Stomach (tissue), 9 donors: ENCODE measurements around the gene FADS2. TPM values are rescaled to one million over a fixed set of nuclear protein-coding genes. Genes with fewer than 3 reads are reported as not detected.

ENCODE experiments used
- DNase-seq, 2 donors: peaks; one replicate each; pipeline versions ENCODE4 v3.0.0 to v3.0.0-alpha.2; 2013 to 2019
- H3K27ac ChIP-seq, 5 donors: fragments of 200-600 bp in 4 of 5; sonication (generic) in 4 of 5; one replicate each; pipeline ENCODE4 v1.5.1; 2013 to 2019; ENCODE audit warnings: mild to moderate bottlenecking in 1 of 5, moderate library complexity in 1 of 5
- H3K27me3 ChIP-seq, 3 donors: fragments of 200-600 bp; sonication (generic); one replicate each; pipeline ENCODE4 v1.5.1; 2017 to 2019; ENCODE audit warnings: mixed run types in 1 of 3
- H3K36me3 ChIP-seq, 4 donors: fragments of 200-600 bp; sonication (generic); 1 replicate in 3 of 4; 2 replicates in 1 of 4; pipeline ENCODE4 v1.5.1; 2016 to 2019
- H3K4me1 ChIP-seq, 4 donors: fragments of 200-600 bp; sonication (generic); one replicate each; pipeline ENCODE4 v1.5.1; 2016 to 2019
- H3K4me3 ChIP-seq, 4 donors: fragments of 200-600 bp; sonication (generic) in 3 of 4; one replicate each; pipeline ENCODE4 v1.5.1; 2016 to 2019; ENCODE audit warnings: mild to moderate bottlenecking in 1 of 4
- H3K9me3 ChIP-seq, 4 donors: fragments of 200-600 bp; sonication (generic); one replicate each; pipeline ENCODE4 v1.5.1; 2016 to 2019
- EP300 ChIP-seq: sonication (generic); formaldehyde crosslinking; IDR thresholded peaks from one replicate; pipeline ENCODE4 v1.6.1; 2017; ENCODE audit warnings: antibody characterized with exemption
- POLR2A ChIP-seq, 4 donors: fragments of 450-650 bp; IDR thresholded peaks; one replicate each; pipeline ENCODE4 v1.6.1; 2016; ENCODE audit warnings: antibody characterized with exemption in 4 of 4, control low read depth in 2 of 4, mild to moderate bottlenecking in 1 of 4, moderate library complexity in 1 of 4
- POLR2AphosphoS5 ChIP-seq, 3 donors: sonication (generic); formaldehyde crosslinking; IDR thresholded peaks; one replicate each; pipeline ENCODE4 v1.6.1; 2016; ENCODE audit warnings: antibody characterized with exemption in 3 of 3
- WGBS, 5 donors: extraction: QIAGEN DNeasy Blood & Tissue Kit in 3 of 5; methylation state at CpG; one replicate each; pipeline versions ENCODE4 v1.1.5 to v1.1.7; 2013 to 2018; 5-methylcytosine and 5-hydroxymethylcytosine counted together
- intact Hi-C: fragments of 100-400 bp; cut with DNase I; formaldehyde crosslinking; loops from one replicate; pipeline ENCODE4 v1.15.1; 2023; ENCODE audit warnings: low total_unique reads
- polyA plus RNA-seq, 3 donors: library from polyadenylated mRNA; stranded (reverse); fragments of 200-250 nt; gene quantifications; one replicate each; pipeline ENCODE4 v1.2.3, GENCODE V29; 2013
- total RNA-seq, 5 donors: library from RNA; depleted of rRNA; stranded (reverse); fragments of >200 nt; gene quantifications; one replicate each; pipeline versions ENCODE4 v1.1.0 to v1.2.3, GENCODE V29; 2014 to 2016
- TF ChIP-seq, protein P1 (sequence below), 7 experiments: fragments of 450-650 bp in 4 of 7; fragments of 200-600 bp in 3 of 7; sonication (generic) in 3 of 7; IDR thresholded peaks; one replicate each; pipeline ENCODE4 v1.5.1; 2016 to 2019; ENCODE audit warnings: antibody characterized with exemption in 7 of 7, control low read depth in 2 of 7, mild to moderate bottlenecking in 1 of 7
- donor health status: healthy with polysubstance abuse.
- donor health status: Bipolar disorder and iron deficiency.
- donor health status: healthy.

The FADS2 gene
- total and polyA plus RNA-seq, 8 donors = 3.5 to 17.1 (median 13.0) TPM; not detected in 1

DNA sequence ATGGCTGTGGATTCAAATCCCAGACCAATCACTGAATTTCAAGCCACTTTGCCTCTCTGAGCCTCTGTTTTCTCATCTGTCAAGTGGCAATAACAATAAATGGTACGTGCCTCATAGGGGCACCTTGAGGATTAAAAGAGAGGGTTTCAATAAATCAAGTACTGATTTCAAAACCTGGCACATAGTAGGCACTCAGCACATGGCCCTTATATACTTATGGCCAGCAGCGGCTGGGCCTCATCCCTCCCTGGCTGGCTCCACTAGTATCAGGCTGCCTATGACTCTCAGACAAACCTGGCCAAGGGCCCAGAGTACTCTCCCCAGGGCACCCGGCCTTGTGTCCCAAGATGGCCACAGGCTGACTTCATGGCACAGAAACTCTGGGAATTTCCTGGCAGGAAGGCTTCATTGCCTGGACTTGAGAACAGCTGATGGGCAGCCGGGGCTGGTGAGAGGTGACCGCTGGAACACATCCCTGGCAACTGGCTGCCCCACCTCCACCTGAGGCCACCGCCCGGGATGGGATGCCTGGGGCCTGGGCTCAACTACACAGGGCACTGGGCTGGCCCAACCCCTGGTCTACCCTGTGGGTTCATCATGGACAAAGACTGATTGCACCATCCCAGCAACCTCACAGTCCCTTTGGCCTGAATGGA lies 59.9 kb downstream of the FADS2 start:
- H3K36me3 ChIP-seq = no peaks in the 10 kb centered on the region
- TF ChIP-seq POLR2A (IDR thresholded peaks at IDR 0.05) (no peak), EP300 (peak; percentile 60), POLR2AphosphoS5 (IDR thresholded peaks at IDR 0.05) (peak; percentile 49 to 56 (median 50))
- TF ChIP-seq, protein P1, sequence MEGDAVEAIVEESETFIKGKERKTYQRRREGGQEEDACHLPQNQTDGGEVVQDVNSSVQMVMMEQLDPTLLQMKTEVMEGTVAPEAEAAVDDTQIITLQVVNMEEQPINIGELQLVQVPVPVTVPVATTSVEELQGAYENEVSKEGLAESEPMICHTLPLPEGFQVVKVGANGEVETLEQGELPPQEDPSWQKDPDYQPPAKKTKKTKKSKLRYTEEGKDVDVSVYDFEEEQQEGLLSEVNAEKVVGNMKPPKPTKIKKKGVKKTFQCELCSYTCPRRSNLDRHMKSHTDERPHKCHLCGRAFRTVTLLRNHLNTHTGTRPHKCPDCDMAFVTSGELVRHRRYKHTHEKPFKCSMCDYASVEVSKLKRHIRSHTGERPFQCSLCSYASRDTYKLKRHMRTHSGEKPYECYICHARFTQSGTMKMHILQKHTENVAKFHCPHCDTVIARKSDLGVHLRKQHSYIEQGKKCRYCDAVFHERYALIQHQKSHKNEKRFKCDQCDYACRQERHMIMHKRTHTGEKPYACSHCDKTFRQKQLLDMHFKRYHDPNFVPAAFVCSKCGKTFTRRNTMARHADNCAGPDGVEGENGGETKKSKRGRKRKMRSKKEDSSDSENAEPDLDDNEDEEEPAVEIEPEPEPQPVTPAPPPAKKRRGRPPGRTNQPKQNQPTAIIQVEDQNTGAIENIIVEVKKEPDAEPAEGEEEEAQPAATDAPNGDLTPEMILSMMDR (IDR thresholded peaks at IDR 0.05) = no peak
- intact Hi-C loops = no loop called here
- H3K9me3 ChIP-seq = no peaks in the 10 kb centered on the region
- peak in 1 of 2 donors; percentile 54 for DNase-seq
- peaks cover 15 to 38% (median 32%) of the 10 kb centered on the region in 4 donors for H3K4me1 ChIP-seq
- 44 to 83% (median 80%) methylated on average over 3 to 7 of the region's 7 CpGs for WGBS, 5 donors
- peak overlapping the region; percentile 3 to 93 (median 68) for H3K27ac ChIP-seq
- no peaks in the 10 kb centered on the region for H3K27me3 ChIP-seq
- no peak overlapping the region for H3K4me3 ChIP-seq

DNA sequence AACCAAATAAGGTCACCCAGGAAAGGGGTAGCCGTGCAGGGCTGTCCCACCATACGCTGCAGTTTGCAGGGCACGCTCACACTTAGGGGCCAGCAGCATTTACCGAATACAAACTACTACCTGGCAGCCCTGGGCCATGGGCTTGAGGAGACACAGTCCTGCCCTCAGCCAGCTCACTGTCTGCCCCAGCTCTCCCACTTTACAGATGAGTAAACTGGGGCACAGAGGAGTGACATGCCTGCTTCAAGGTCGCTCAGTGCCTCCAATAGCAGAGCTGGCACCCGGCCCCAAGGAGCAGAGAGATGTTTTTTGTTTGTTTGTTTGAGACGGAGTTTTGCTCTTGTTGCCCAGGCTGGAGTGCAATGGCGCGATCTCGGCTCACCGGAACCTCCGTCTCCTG lies 60.5 kb downstream of the FADS2 start:
- no peak for DNase-seq
- Histone ChIP-seq H3K27me3 (no peaks in the 10 kb centered on the region), H3K9me3 (no peaks in the 10 kb centered on the region), H3K36me3 (no peaks in the 10 kb centered on the region), H3K4me3 (no peak overlapping the region), H3K27ac (peak overlapping the region in 4 of 5 donors; percentile 58 to 93 (median 72)), H3K4me1 (peaks cover 15 to 38% (median 32%) of the 10 kb centered on the region in 4 donors)
- 90 to 96% (median 94%) methylated on average over 10 to 12 of the region's 12 CpGs for WGBS, 5 donors
- intact Hi-C loops = no loop called here
- TF ChIP-seq POLR2AphosphoS5 (IDR thresholded peaks at IDR 0.05) = no peak

DNA sequence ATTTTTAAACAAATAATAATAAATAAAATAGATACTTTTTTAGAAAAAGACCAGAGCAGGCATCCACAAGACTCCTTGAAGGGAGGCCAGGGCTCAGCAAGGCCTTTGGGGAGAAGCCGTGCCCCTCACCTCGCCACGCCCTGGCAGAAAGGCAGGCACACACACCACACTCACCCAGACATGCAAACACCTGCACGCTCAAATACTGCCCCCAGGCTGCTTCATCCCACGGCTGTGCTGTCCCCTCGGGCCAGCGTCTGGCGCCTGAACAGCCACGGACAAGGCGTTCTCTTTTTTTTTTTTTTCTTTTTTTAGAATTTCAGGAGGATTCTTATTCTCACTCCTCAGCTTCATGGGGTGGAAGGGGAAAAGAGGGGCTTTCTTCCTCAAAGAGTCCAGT lies 61.7 kb downstream of the FADS2 start:
- intact Hi-C loops = loop anchor here (10.0 kb wide), 1 partner anchor 85 kb away; no protein-coding TSS in a partner anchor
- WGBS, 5 donors = 86 to 98% (median 88%) methylated on average over 10 of the region's 10 CpGs
- Histone ChIP-seq H3K27ac (peak overlapping the region in 4 of 5 donors; percentile 83 to 93 (median 86)), H3K9me3 (no peaks in the 10 kb centered on the region), H3K36me3 (no peaks in the 10 kb centered on the region), H3K4me3 (peak overlapping the region in 2 of 4 donors; percentile 74 to 89), H3K4me1 (peaks cover 15 to 38% (median 32%) of the 10 kb centered on the region in 4 donors), H3K27me3 (no peaks in the 10 kb centered on the region)
- no peak for DNase-seq
- no peak for TF ChIP-seq POLR2AphosphoS5 (IDR thresholded peaks at IDR 0.05)

DNA sequence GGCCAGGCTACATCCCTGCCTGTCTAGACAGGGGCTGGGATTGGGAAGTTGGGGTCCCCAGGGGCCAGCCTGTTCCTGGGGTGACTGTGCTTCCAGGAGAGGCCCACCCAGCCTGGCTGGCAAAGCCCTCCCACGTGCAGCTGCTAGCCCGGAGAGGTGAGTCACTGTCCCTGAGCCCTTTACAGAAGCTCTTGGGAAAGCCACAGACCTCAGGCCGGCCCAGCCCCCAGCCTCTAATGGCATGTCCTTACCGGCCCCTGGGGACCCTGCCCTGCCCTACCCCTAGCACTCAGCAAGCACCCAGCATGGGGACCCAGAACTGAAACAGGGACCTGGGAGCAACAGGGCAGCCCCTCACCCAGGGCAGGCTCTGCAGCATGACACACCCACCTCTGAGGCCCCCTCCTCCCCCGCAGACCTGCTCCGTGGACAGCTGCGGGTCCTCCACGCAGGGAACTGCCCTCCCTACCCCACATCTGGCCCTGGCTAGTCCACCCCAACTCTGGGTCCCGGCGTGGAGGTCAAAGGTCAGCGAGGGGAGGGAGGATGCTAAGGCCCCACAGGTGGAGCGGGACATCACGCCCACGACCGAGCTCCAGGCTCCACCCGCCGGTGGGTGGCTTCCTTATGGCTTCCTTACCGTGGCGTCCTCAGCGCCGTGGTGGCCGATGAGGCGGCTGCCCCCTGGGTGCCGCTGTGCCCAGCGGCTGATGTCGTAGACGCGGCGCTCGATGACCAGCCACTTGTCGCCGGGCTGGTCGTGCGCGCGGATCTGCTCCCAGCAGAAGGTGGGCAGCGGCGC lies 62.6 kb downstream of the FADS2 start:
- intact Hi-C loops = loop anchor here (10.0 kb wide), 1 partner anchor 86 kb away; no protein-coding TSS in a partner anchor
- Histone ChIP-seq H3K36me3 (no peaks in the 10 kb centered on the region), H3K4me1 (peaks cover 15 to 38% (median 32%) of the 10 kb centered on the region in 4 donors), H3K4me3 (peak overlapping the region; percentile 71 to 91 (median 82)), H3K9me3 (no peaks in the 10 kb centered on the region), H3K27me3 (no peaks in the 10 kb centered on the region), H3K27ac (peak overlapping the region; percentile 70 to 93 (median 86))
- peak in 1 of 2 donors; percentile 72 for DNase-seq
- peak in 1 of 3 donors; percentile 9 for TF ChIP-seq POLR2AphosphoS5 (IDR thresholded peaks at IDR 0.05)
- TF ChIP-seq, protein P1 (IDR thresholded peaks at IDR 0.05) = no peak
- WGBS, 5 donors = 0 to 4% (median 2%) methylated on average over 2 to 38 of the region's 38 CpGs

DNA sequence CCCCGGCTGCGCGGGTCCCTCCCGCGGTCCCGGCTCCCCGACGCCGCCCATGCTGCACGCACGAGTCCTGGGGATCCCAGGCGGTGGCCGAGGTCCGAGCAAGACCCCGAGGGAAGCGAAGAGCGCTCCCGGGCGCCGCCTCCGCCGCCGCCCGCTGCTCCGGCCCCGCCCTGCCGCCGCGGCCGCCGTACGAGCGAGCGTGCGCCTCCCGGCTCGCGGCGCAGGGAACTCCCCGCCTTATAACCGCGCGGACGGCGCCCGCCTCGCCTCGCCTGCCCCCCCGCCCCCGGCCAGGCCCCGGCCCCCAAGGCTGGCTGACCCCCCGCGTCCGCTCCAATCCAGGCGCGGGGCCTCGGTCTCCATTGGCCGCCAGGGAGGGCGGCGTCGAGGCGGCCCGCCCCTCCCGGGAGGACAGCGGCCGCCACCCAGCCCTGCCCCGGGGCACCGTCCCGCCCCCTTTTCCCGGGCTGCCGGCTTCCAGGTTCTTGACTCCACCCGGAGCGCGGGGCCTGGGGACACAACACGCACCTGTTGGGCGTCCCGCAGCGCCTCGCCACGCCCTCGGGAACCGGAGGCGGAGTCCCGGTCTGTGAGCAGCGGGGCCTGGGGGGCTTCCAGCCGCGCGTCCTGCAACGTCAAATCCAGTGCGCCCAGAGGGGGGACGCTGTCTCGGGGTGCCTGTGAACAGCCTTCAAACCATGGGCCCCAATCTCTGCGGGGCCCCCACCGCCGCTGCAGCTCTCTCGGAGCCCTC lies 63.4 kb downstream of the FADS2 start, which contains the start of gene FADS3:
TSS of gene FADS3 (minus strand) at position 215 of the 754 bp plus-strand sequence. CDS start at position 51, 164 bp downstream.
- intact Hi-C loops = loop anchor here (10.0 kb wide), 1 partner anchor 87 kb away; no protein-coding TSS in a partner anchor
- peaks cover 15 to 38% (median 32%) of the 10 kb centered on the region in 4 donors for H3K4me1 ChIP-seq
- H3K4me3 ChIP-seq = peak within 1 kb of the TSS; percentile 71 to 91 (median 82)

More for the DNA sequence above, 63.4 kb downstream of the FADS2 start, which contains the start of gene FADS3:
- peak; percentile 91 to 94 for DNase-seq
- no peak for TF ChIP-seq POLR2A (IDR thresholded peaks at IDR 0.05)
- TF ChIP-seq POLR2AphosphoS5 (IDR thresholded peaks at IDR 0.05) = peak in 2 of 3 donors; percentile 28 to 37
- Histone ChIP-seq H3K27ac (peak within 1 kb of the TSS; percentile 70 to 93 (median 86)), H3K36me3 (no peaks in the 10 kb centered on the region), H3K27me3 (no peaks in the 10 kb centered on the region), H3K9me3 (no peaks in the 10 kb centered on the region)
- 0 to 2% (median 0%) methylated on average over 4 to 96 of the region's 96 CpGs for WGBS, 5 donors
